SK-N-MC (cell line): ENCODE measurements around the gene ITGA1.

Experiments
- EZH2 ChIP-seq: fragments of 200-600 bp; sonication (generic); IDR thresholded peaks from one replicate; pipeline ENCODE4 v1.6.1; 2017; ENCODE audit warnings: antibody characterized with exemption
- POLR2AphosphoS5 ChIP-seq: IDR thresholded peaks from 2 replicates; pipeline ENCODE4 v1.6.1; 2012; ENCODE audit warnings: mild to moderate bottlenecking, low read depth, low read length, borderline replicate concordance

DNA sequence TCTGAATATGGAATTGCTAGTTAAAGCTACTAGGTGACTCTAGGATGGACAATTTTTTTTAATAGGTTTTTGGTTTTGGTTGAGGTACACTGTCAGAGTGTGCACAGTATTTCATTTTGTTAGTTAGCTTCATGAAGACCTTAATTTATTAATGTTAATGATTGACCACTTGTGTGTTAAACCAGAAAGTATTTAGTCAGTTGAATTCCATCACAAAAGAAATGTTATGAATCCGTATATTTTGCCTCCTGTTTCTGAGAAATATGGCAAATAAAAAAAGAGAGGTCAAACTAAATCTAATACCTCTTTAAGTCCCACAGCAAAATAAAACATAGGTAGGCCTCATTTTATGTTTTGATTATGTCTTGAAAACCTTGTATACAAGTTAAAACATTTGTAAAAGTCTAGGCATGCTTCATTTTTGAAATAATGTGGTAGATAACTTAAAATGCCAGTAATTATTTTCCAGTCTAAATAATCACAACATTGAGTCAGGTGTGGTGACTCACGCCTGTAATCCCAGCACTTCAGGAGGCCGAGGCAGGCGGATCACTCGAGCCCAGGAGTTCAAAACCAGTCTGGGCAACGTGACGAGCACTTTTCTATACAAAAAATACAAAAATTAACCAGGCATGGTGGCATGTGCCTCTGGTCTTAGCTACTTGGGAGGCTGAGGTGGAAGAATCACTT, 50.8 kb downstream of the ITGA1 start:
- TF ChIP-seq POLR2AphosphoS5 (no peak), EZH2 (no peak)
